Upper lobe of right lung (tissue), 1 donor: ENCODE measurements around the gene ZMYND19. TPM values are rescaled to one million over a fixed set of nuclear protein-coding genes. Genes with fewer than 3 reads are reported as not detected.

Source experiments
- ATAC-seq: fragments of 200-7000 bp; cut with Tn5 transposase; one replicate; pipeline ENCODE4 v1.9.1; 2020; ENCODE audit warnings: mild to moderate bottlenecking, moderate library complexity
- DNase-seq: peaks from one replicate; pipeline ENCODE4 v3.0.0-alpha.2; 2020
- H3K27ac ChIP-seq: fragments of 200-600 bp; one replicate; pipeline ENCODE4 v1.8.0; 2022
- H3K27me3 ChIP-seq: fragments of 200-600 bp; one replicate; pipeline ENCODE4 v1.8.0; 2022; ENCODE audit warnings: mild to moderate bottlenecking
- H3K36me3 ChIP-seq: fragments of 200-600 bp; one replicate; pipeline ENCODE4 v1.8.0; 2022
- H3K4me1 ChIP-seq: fragments of 200-600 bp; one replicate; pipeline ENCODE4 v1.8.0; 2022
- H3K4me3 ChIP-seq: fragments of 200-600 bp; one replicate; pipeline ENCODE4 v1.8.0; 2022; ENCODE audit warnings: mild to moderate bottlenecking
- H3K9me3 ChIP-seq: fragments of 200-600 bp; one replicate; pipeline ENCODE4 v1.8.0; 2022
- CTCF ChIP-seq: fragments of 200-600 bp; IDR thresholded peaks from one replicate; pipeline ENCODE4 v1.8.0; 2022; ENCODE audit warnings: antibody characterized with exemption
- intact Hi-C: fragments of 100-400 bp; cut with DNase I; formaldehyde crosslinking; loops from one replicate; pipeline ENCODE4 v1.11.0; 2022
- total RNA-seq: library from RNA; stranded (reverse); fragmentation: NEBNext Ultra II Directional; extraction: Animal tissue kit (Norgen Biotek cat#: 25700); gene quantifications from one replicate; pipeline ENCODE4 v1.2.1, GENCODE V29; 2021
- donor health status: DM: no; HTN: yes; CAD: no; lungs with severe emphysema.

ZMYND19 gene
- total RNA-seq, 1 donor from 2014 or later: 18.3 TPM

DNA sequence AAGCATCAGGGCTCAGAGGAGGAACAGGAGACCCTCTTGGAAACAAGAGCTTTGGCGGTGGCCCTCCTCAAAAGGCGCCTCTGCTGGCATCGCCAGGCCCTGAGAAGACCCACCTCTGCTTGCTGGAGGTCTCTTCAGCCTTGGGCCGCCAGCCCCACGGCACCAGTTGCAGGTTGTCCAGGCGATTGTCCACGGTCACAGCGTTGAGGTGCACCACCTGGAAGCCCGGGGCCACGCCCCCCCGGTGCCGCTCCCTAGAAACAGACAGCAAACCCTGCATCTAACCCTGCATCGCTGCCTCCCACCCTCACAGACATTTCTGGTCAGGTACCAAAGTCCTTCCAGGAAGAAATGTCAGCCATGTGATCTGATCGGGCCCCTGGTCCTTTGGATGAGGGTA is 3.5 kb downstream of the ZMYND19 start:
- peaks cover 16% of the 10 kb centered on the region for H3K4me1 ChIP-seq
- no peaks in the 10 kb centered on the region for H3K27me3 ChIP-seq
- peaks cover 41% of the 10 kb centered on the region for H3K36me3 ChIP-seq
- ATAC-seq (no peak), DNase-seq (no peak)
- no peak overlapping the region for H3K27ac ChIP-seq
- TF ChIP-seq CTCF: no peak
- no peak overlapping the region for H3K4me3 ChIP-seq
- intact Hi-C loops: no loop called here
- H3K9me3 ChIP-seq: no peaks in the 10 kb centered on the region

DNA sequence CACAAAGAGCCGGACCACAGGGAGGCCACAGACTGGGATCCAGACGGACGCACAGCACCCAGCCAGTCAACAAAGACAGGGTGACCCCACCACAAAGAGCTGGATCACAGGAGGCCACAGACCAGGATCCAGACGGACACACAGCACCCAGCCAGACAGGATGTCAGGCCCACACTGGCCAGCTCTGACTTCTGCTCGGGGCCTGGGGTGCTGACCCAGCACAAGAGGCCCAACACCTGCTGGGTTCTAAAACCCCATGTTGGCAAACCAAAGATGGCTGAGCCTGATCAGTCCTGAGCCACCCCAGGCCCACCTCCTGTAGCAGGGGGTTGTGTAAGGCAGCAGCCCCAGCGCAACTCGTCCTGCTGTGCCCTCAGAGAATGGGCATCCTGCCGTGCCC is 6.4 kb downstream of the ZMYND19 start:
- no peaks in the 10 kb centered on the region for H3K9me3 ChIP-seq
- DNase-seq (no peak), ATAC-seq (no peak)
- intact Hi-C loops: no loop called here
- peaks cover 41% of the 10 kb centered on the region for H3K36me3 ChIP-seq
- no peaks in the 10 kb centered on the region for H3K27me3 ChIP-seq
- H3K4me1 ChIP-seq: peaks cover 9% of the 10 kb centered on the region
- no peak overlapping the region for H3K4me3 ChIP-seq
- no peak for TF ChIP-seq CTCF
- H3K27ac ChIP-seq: no peak overlapping the region

- intact Hi-C loops: no loop called here
- no peak for TF ChIP-seq CTCF
- Histone ChIP-seq H3K4me1 (peaks cover 7% of the 10 kb centered on the region), H3K36me3 (peaks cover 41% of the 10 kb centered on the region), H3K4me3 (no peak overlapping the region), H3K9me3 (no peaks in the 10 kb centered on the region), H3K27ac (no peak overlapping the region), H3K27me3 (no peaks in the 10 kb centered on the region)
- ATAC-seq (no peak), DNase-seq (no peak)
These were observed 7.0 kb downstream of the ZMYND19 start for GRCh38 chr9:137583347-137583746.

DNA sequence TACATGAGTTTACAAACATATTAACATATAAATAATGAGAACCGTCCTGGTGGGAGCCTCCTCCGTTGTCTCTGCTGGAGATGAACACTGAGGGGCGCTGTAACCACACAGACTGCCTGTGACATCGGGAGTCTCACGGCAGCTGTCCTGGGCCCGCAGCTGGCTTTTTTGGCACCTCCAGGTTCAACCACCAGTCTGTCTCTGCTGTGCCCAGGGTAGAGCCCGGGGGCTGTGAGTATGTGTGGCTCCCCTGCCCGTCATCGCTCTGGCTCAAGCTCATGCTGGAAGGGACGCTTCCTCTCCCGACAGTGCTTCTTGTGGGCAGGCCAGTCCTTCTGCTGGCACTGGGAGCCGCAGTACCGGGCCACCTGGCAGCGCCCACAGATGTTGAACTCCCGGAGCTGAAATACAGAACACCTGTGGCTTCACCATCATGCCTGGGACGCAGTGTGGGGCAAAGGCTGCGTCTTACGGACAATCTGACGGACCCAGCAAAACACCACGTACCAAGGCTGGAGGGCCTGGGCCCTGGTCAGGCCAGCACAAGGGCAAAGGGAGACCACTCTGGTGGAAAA is 7.9 kb downstream of the ZMYND19 start:
- H3K36me3 ChIP-seq: peaks cover 33% of the 10 kb centered on the region
- DNase-seq (no peak), ATAC-seq (no peak)
- intact Hi-C loops: no loop called here
- no peaks in the 10 kb centered on the region for H3K27me3 ChIP-seq
- H3K27ac ChIP-seq: no peak overlapping the region
- H3K4me3 ChIP-seq: no peak overlapping the region
- H3K9me3 ChIP-seq: no peaks in the 10 kb centered on the region
- H3K4me1 ChIP-seq: peaks cover 14% of the 10 kb centered on the region
- peak; percentile 28 for TF ChIP-seq CTCF

GRCh38 chr9:137581361-137582285 is 8.7 kb downstream of the ZMYND19 start:
- intact Hi-C loops: no loop called here
- H3K9me3 ChIP-seq: no peaks in the 10 kb centered on the region
- H3K36me3 ChIP-seq: peaks cover 25% of the 10 kb centered on the region
- TF ChIP-seq CTCF: no peak
- H3K27ac ChIP-seq: no peak overlapping the region
- DNase-seq: no peak
- H3K4me1 ChIP-seq: peaks cover 21% of the 10 kb centered on the region
- ATAC-seq: no peak
- no peak overlapping the region for H3K4me3 ChIP-seq
- no peaks in the 10 kb centered on the region for H3K27me3 ChIP-seq
